Esophagus muscularis mucosa (tissue), 4 donors: ENCODE results near the gene RUFY1. TPM values are rescaled to one million over a fixed set of nuclear protein-coding genes. Genes with fewer than 3 reads are reported as not detected.
"Not testable (repeated sequence)": the region's sequence is repeated elsewhere in the genome, so short reads cannot be mapped to it uniquely, and the experiment has no call there.

Source experiments
- DNase-seq: peaks from one replicate; pipeline ENCODE4 v3.0.0-alpha.2; 2017; ENCODE audit errors: extremely low spot score
- H3K27ac ChIP-seq, 4 donors: fragments of 200-600 bp; sonication (generic); replicated peaks in 1 of 4; 1 replicate in 3 of 4; 2 replicates in 1 of 4; pipeline ENCODE4 v1.5.1; 2016 to 2019; ENCODE audit warnings: mild to moderate bottlenecking in 1 of 4
- H3K27me3 ChIP-seq, 4 donors: fragments of 200-600 bp; sonication (generic); one replicate each; pipeline versions ENCODE4 v1.5.1 to v1.6.0; 2016 to 2019
- H3K36me3 ChIP-seq, 4 donors: fragments of 200-600 bp; sonication (generic); one replicate each; pipeline ENCODE4 v1.5.1; 2016 to 2019
- H3K4me1 ChIP-seq, 4 donors: fragments of 200-600 bp; sonication (generic); one replicate each; pipeline ENCODE4 v1.5.1; 2016 to 2019
- H3K4me3 ChIP-seq, 4 donors: fragments of 200-600 bp; sonication (generic); 1 replicate in 2 of 4; 2 replicates in 2 of 4; pipeline ENCODE4 v1.5.1; 2016 to 2019; ENCODE audit warnings: mild to moderate bottlenecking in 4 of 4, moderate library complexity in 1 of 4
- H3K9me3 ChIP-seq, 4 donors: fragments of 200-600 bp; sonication (generic); 1 replicate in 3 of 4; 2 replicates in 1 of 4; pipeline ENCODE4 v1.5.1; 2016 to 2019
- EP300 ChIP-seq: sonication (generic); formaldehyde crosslinking; IDR thresholded peaks from one replicate; pipeline ENCODE4 v1.6.1; 2017; ENCODE audit warnings: antibody characterized with exemption
- POLR2A ChIP-seq: fragments of 450-650 bp; IDR thresholded peaks from one replicate; pipeline ENCODE4 v1.6.1; 2017; ENCODE audit warnings: antibody characterized with exemption, moderate library complexity, mild to moderate bottlenecking, low read depth
- POLR2AphosphoS5 ChIP-seq, 2 donors: sonication (generic); formaldehyde crosslinking; IDR thresholded peaks; one replicate each; pipeline ENCODE4 v1.6.1; 2017; ENCODE audit warnings: antibody characterized with exemption in 2 of 2
- WGBS: methylation state at CpG from one replicate; pipeline ENCODE4 v1.1.5; 2018; 5-methylcytosine and 5-hydroxymethylcytosine counted together
- intact Hi-C: fragments of 100-400 bp; cut with DNase I; formaldehyde crosslinking; loops from one replicate; pipeline ENCODE4 v1.15.1; 2023
- total RNA-seq, 4 donors: library from RNA; depleted of rRNA; stranded (reverse); fragments of >200 nt; gene quantifications; one replicate each; pipeline versions ENCODE4 v1.1.0 to v1.2.1, GENCODE V29; 2016
- TF ChIP-seq, protein P1 (sequence below), 3 experiments: fragments of 200-600 bp in 2 of 3; fragments of 450-650 bp in 1 of 3; sonication (generic) in 2 of 3; IDR thresholded peaks; one replicate each; pipeline ENCODE4 v1.5.1; 2017 to 2019; ENCODE audit warnings: antibody characterized with exemption in 3 of 3, mild to moderate bottlenecking in 2 of 3, moderate library complexity in 1 of 3

The RUFY1 gene
- total RNA-seq, 4 donors from 2014 or later = 39.9 to 59.8 (median 45.6) TPM

DNA sequence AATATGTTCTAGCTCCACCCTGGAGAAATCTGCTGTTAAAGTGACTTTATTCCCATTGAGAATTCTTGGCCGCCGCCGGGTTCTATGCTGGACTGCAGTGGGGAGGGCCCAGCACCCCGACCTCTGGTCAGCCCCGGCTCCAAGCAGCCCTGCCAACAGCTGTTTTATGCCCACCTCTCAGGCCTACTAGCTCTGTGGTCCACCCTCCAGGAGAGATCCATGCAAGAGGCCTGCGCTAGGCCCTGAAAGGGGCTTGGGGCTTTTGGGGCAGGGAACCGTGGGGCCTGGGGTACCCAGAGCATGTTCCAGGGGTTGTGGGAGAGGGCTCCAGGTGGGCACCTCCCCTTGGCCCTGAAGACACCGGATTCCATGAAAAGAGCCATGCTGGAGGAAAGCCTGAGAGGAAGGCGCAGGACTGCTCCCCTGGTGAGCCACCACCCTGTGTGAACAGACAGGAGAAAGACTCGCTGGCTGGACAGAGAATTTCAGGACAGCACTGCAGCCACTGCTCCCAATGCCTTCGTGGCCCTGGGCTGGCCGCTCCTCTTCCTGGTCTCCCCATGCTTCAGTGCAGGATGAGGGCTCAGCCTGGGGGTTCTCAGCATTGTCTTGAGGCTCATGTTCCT, 44.6 kb upstream of the RUFY1 start:
- DNase-seq = no peak
- H3K9me3 ChIP-seq = no peaks in the 10 kb centered on the region
- 91% methylated on average over 12 of the region's 12 CpGs for WGBS
- no peaks in the 10 kb centered on the region for H3K27me3 ChIP-seq
- intact Hi-C loops = no loop called here
- no peak overlapping the region for H3K4me3 ChIP-seq
- no peak overlapping the region for H3K27ac ChIP-seq
- no peak for TF ChIP-seq POLR2A
- TF ChIP-seq, protein P1, sequence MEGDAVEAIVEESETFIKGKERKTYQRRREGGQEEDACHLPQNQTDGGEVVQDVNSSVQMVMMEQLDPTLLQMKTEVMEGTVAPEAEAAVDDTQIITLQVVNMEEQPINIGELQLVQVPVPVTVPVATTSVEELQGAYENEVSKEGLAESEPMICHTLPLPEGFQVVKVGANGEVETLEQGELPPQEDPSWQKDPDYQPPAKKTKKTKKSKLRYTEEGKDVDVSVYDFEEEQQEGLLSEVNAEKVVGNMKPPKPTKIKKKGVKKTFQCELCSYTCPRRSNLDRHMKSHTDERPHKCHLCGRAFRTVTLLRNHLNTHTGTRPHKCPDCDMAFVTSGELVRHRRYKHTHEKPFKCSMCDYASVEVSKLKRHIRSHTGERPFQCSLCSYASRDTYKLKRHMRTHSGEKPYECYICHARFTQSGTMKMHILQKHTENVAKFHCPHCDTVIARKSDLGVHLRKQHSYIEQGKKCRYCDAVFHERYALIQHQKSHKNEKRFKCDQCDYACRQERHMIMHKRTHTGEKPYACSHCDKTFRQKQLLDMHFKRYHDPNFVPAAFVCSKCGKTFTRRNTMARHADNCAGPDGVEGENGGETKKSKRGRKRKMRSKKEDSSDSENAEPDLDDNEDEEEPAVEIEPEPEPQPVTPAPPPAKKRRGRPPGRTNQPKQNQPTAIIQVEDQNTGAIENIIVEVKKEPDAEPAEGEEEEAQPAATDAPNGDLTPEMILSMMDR (IDR thresholded peaks at IDR 0.05) = no peak
- TF ChIP-seq EP300 = no peak
- TF ChIP-seq POLR2AphosphoS5 (IDR thresholded peaks at IDR 0.05) = no peak
- H3K36me3 ChIP-seq = no peaks in the 10 kb centered on the region
- H3K4me1 ChIP-seq = no peaks in the 10 kb centered on the region

DNA sequence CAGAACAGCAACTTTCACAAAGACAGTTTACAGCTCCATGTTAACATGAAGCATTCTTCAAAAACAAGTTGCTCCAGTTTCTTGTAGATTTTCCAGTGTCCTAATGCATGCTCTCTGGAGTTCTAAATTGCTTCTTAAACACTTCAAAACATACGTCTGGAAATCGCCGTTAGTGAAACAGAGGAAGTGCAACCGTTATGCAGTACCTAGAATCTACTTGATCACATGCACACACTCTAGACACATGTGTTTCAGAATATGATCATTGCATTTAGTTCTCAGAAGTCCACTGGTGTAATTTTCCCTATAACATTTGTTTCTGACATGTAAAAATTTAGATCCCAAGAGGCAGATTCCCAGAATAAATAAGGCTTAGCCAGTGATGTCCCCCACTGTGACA, 41.1 kb upstream of the RUFY1 start:
- Histone ChIP-seq H3K4me1 (no peaks in the 10 kb centered on the region), H3K4me3 (no peak overlapping the region), H3K27ac (no peak overlapping the region), H3K9me3 (no peaks in the 10 kb centered on the region), H3K36me3 (no peaks in the 10 kb centered on the region), H3K27me3 (peaks cover 0 to 14% (median 0%) of the 10 kb centered on the region in 4 donors)
- DNase-seq = no peak
- TF ChIP-seq POLR2A (no peak), POLR2AphosphoS5 (IDR thresholded peaks at IDR 0.05) (no peak), EP300 (no peak)
- TF ChIP-seq, protein P1 (IDR thresholded peaks at IDR 0.05) = no peak
- 17% methylated on average over 4 of the region's 4 CpGs for WGBS
- intact Hi-C loops = no loop called here

DNA sequence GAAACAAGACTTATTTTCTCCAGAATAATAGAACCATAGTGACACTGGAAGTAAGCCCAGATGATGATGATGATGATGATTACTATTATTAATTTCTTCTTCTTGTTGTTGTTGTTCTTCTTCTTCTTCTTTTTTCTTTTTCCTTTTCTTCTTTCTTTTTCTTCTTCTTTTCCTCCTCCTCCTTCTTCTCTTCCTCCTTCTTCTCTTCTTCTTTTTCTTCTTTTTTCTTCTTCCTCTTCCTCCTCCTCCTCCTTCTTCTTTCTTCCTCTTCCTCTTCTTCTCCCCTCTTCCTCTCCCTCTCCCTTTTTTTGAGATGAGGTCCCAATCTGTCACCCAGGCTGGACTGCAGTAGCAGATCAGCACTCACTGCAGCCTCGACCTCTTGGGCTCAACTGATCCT, 40.5 kb upstream of the RUFY1 start:
- Histone ChIP-seq H3K9me3 (no peaks in the 10 kb centered on the region), H3K36me3 (no peaks in the 10 kb centered on the region), H3K4me1 (no peaks in the 10 kb centered on the region), H3K27me3 (peaks cover 0 to 14% (median 0%) of the 10 kb centered on the region in 4 donors), H3K27ac (no peak overlapping the region), H3K4me3 (no peak overlapping the region)
- 74% methylated on average over 1 of the region's 1 CpG for WGBS
- intact Hi-C loops = no loop called here
- no peak for DNase-seq
- TF ChIP-seq EP300 (no peak), POLR2A (no peak), POLR2AphosphoS5 (IDR thresholded peaks at IDR 0.05) (no peak)
- TF ChIP-seq, protein P1 (IDR thresholded peaks at IDR 0.05) = no peak

DNA sequence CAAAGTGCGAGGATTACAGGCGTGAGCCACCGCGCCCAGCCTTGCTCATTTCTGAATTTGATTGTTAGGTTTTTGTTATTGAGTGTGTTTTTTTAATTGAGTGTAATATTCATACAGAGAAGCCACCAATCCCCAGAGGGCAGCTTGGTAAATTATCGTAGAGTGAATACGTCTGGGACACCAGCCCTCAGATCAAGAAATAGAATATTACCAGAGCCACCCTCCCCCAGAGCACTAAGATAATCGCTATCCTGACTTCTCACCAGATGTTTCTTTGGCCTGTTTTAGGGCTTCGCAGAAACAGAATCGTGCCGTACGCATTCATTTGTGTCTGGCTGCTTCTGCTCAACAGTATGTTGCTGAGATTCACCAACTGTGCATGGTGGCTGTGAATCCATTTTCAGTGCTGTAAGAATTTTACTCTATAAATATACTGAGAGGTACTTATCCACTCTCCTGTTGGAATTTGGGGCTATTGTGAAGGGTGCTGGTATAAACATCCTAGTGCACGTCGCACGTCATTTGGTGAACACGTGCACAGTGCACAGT, 37.8 kb upstream of the RUFY1 start:
- WGBS = 92% methylated on average over 15 of the region's 15 CpGs
- intact Hi-C loops = no loop called here

DNA sequence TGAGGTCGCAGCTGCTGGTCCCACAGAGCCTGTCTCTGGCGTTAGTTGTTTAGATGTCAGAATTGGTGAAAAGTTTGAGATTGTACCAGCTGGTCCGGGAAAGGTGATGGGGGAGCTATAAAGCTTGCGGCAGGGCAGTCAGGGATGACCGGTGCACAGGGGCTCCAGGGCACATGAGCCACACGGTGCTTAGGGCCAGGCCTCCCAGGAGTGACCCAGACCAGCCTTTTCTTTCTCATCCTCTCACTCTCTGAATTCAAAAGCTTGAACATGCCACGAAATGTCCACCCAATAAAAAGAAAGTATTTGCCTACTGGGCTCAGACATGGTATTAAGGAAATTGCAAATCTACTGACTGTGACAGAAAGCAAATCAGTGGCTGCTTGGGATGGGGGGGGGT, 34.9 kb upstream of the RUFY1 start:
- H3K4me1 ChIP-seq, H3K4me3 ChIP-seq, H3K27ac ChIP-seq, intact Hi-C loops, H3K36me3 ChIP-seq, DNase-seq, H3K9me3 ChIP-seq: not testable (repeated sequence)
- WGBS = 68% methylated on average over 6 of the region's 7 CpGs
- H3K27me3 ChIP-seq = peaks cover 0 to 21% (median 0%) of the 10 kb centered on the region in 4 donors

More for the DNA sequence above, 37.8 kb upstream of the RUFY1 start:
- H3K9me3 ChIP-seq = no peaks in the 10 kb centered on the region
- no peak for DNase-seq
- peaks cover 0 to 21% (median 0%) of the 10 kb centered on the region in 4 donors for H3K27me3 ChIP-seq
- no peaks in the 10 kb centered on the region for H3K36me3 ChIP-seq
- no peak overlapping the region for H3K4me3 ChIP-seq
- no peak overlapping the region for H3K27ac ChIP-seq
- no peaks in the 10 kb centered on the region for H3K4me1 ChIP-seq
- TF ChIP-seq POLR2AphosphoS5 (IDR thresholded peaks at IDR 0.05) = no peak

DNA sequence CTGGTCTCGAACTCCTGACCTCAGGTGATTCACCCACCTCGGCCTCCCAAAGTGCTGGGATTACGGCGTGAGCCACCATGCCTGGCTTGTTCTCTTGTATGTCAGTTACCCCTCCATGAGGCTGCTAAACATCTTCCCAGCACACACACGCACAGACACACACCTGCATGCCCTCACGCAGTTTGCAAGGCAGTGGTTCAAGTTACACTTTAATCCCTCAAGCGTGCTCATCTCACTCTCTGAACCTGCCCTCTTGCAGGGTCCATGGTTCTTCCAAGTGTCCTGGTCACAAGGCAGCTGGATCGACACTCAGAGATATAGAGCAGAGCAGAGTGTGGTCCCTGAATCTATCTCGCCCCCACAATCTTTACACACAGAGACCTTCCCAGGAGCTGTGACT, 34.1 kb upstream of the RUFY1 start:
- Histone ChIP-seq H3K9me3 (peaks cover 0 to 6% (median 0%) of the 10 kb centered on the region in 4 donors), H3K4me3 (no peak overlapping the region), H3K27me3 (peaks cover 0 to 21% (median 0%) of the 10 kb centered on the region in 4 donors), H3K4me1 (no peaks in the 10 kb centered on the region), H3K36me3 (no peaks in the 10 kb centered on the region), H3K27ac (no peak overlapping the region)
- intact Hi-C loops = no loop called here
- TF ChIP-seq POLR2A (no peak), EP300 (no peak), POLR2AphosphoS5 (IDR thresholded peaks at IDR 0.05) (no peak)
- TF ChIP-seq, protein P1 (IDR thresholded peaks at IDR 0.05) = no peak
- DNase-seq = no peak
- 86% methylated on average over 9 of the region's 9 CpGs for WGBS

DNA sequence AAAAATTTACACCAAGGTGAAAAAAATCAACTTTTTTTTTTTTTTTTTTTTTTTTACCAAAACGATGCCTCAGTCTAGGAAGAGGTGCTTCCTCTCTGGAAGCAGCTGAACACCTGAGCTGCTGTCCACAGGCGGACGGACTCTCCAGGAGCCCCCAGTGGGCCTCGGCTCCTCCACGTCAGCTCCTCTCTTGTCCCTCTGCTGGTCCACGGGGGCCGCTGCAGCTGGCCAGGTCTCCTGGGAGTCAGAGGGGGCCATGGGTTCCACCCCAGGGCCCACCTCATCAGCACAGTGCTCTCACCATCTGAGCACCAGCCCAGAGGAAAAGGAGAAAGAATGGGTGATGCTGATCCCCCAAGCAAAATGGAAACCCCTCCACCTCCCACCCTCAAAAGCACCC, 32.6 kb upstream of the RUFY1 start:
- H3K36me3 ChIP-seq, DNase-seq, intact Hi-C loops, H3K4me1 ChIP-seq, H3K4me3 ChIP-seq, H3K27ac ChIP-seq, H3K9me3 ChIP-seq: not testable (repeated sequence)
- WGBS = 67% methylated on average over 4 of the region's 7 CpGs
- H3K27me3 ChIP-seq = peaks cover 0 to 15% (median 0%) of the 10 kb centered on the region in 4 donors

DNA sequence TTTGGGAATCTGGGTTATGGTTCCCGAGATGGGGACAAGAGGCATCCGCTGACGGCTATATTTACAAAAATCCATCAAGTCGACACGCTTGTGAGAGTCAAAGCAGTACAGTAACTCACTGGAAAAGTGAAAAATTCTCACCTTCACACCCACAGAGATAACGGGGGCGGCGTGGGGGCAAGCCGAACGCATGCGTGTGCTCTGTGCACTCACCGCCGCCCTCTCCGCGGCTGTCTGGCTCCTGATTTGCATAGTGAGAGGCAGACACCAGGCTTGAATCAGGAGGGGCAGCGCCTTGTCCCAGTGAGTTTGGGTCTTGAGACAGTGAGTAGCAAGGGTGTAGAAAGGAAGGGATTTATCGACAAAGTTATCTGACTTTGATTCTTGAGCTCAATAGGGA, 32.0 kb upstream of the RUFY1 start:
- WGBS = 49% methylated on average over 9 of the region's 17 CpGs
- DNase-seq, H3K4me1 ChIP-seq, H3K27ac ChIP-seq, H3K4me3 ChIP-seq, H3K9me3 ChIP-seq, H3K36me3 ChIP-seq, intact Hi-C loops, H3K27me3 ChIP-seq: not testable (repeated sequence)
